Astrocyte (in vitro differentiated cells and primary cell): Measurements from ENCODE around the gene SUSD6.

Source experiments
- EZH2 ChIP-seq: IDR thresholded peaks from 2 replicates; pipeline ENCODE4 v1.6.1; 2012; ENCODE audit warnings: mild to moderate bottlenecking, low read length, inconsistent platforms; ENCODE audit not compliant: insufficient read depth
- TF ChIP-seq, protein P1 (sequence below): IDR thresholded peaks from 2 replicates; pipeline ENCODE4 v1.5.1; 2011; ENCODE audit warnings: low read depth, mild to moderate bottlenecking, inconsistent platforms, low read length, moderate library complexity; ENCODE audit not compliant: insufficient read depth

DNA sequence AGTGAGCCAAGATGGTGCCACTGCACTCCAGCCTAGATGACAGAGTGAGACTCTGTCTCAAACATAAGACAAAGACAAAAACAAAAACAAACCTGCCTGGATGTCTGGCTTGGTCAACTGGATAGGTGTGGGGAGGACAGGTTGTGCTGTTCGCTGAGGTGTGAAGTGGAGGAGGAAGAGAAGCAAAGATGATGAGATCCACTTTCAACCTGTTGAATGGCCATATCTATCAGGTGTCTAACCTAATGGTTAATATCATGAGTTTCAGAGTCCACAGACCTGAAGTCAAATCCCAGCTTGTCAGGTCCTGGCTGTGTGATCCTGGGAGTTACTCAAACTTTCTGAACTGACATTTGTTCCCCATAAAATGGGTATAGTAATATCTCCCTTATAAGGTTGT lies 27.0 kb upstream of the SUSD6 start:
- TF ChIP-seq, protein P1, sequence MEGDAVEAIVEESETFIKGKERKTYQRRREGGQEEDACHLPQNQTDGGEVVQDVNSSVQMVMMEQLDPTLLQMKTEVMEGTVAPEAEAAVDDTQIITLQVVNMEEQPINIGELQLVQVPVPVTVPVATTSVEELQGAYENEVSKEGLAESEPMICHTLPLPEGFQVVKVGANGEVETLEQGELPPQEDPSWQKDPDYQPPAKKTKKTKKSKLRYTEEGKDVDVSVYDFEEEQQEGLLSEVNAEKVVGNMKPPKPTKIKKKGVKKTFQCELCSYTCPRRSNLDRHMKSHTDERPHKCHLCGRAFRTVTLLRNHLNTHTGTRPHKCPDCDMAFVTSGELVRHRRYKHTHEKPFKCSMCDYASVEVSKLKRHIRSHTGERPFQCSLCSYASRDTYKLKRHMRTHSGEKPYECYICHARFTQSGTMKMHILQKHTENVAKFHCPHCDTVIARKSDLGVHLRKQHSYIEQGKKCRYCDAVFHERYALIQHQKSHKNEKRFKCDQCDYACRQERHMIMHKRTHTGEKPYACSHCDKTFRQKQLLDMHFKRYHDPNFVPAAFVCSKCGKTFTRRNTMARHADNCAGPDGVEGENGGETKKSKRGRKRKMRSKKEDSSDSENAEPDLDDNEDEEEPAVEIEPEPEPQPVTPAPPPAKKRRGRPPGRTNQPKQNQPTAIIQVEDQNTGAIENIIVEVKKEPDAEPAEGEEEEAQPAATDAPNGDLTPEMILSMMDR = no peak
- no peak for TF ChIP-seq EZH2
